ENCODE results near the gene XPC. TPM values are rescaled to one million over a fixed set of nuclear protein-coding genes. Genes with fewer than 3 reads are reported as not detected.

XPC gene
- total and polyA plus RNA-seq, 4 experiments from 2014 or later: 32.9 to 108 (median 81.0) TPM

DNA sequence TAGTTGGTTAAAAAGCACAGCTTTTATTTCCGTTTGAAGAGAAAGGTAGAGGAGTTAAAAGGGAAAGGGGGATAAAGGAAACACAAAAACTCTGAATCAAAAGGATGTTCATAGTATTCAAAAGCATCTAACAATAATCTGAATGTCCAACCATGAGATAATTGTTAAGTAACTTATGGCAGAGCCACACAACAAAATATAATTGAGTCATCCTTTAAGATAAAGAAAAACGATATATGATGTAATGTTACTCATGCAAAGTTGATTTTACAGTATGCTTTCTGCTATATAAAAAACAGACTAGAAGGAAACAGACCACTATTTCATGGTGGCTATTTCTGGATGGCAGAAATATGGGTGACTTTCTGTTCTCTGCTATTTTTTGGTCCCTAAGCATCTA, 3.9 kb downstream of the XPC start:
- Mint-ChIP-seq H3K27me3 (no peaks in the 10 kb centered on the region), H3K36me3 (peaks cover 37 to 58% of the 10 kb centered on the region in 2 donors)
- CTCF ChIA-PET (ENCODE audit: partially characterized antibody): interaction anchor here (0.8 to 2.9 kb wide), 5 partner anchors 21 to 278 kb away, joined by 3 to 21 read pairs (median 16); partner anchors contain the start of genes CHCHD4 and TMEM43

DNA sequence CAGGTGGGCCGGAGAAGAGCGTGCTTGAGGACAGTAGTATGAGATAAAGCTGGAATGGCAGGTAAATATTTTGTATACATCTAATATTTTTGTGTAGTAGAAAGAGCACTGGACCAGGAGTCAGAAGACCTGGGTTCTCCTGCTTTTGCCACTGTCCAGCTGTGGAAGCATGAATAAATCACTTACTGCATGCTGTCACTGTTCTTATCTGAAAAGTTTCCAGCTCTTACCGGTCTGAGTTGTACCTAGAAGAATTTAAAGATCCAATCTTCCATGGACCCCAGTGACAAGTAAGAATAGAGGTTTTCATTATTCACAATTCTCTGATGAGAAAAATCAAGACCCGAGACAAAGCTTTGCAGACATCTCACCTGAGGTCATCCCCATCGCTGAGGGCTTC, 5.9 kb downstream of the XPC start:
- POLR2A ChIA-PET (ENCODE audit: partially characterized antibody): interaction anchor here (1.6 to 9.8 kb wide), 3 partner anchors 22 to 49 kb away, joined by 4 to 270 read pairs (median 6); partner anchors contain the start of genes CHCHD4 and TMEM43
- Histone ChIP-seq H3K36me3 (ENCODE audit: insufficient read depth, low read length) (peaks cover 53% of the 10 kb centered on the region), H3K27ac (ENCODE audit: low read depth, low read length) (no peak overlapping the region), H3K4me1 (ENCODE audit: insufficient read depth, low read length) (peaks cover 51% of the 10 kb centered on the region), H3K9me3 (ENCODE audit: control insufficient read depth in 1 of 2, low read length in 2 of 2) (no peaks in the 10 kb centered on the region), H3K27me3 (ENCODE audit: insufficient read depth, low read length) (no peaks in the 10 kb centered on the region), H3K4me3 (ENCODE audit: low read length in 2 of 2) (no peak overlapping the region)
- no peak for DNase-seq
- peaks cover 0 to 3% (median 0%) of the 10 kb centered on the region in 8 donors for H3K9me3 Mint-ChIP-seq
- peak overlapping the region; percentile 11 to 77 (median 45) for H3K27ac Mint-ChIP-seq
- peaks cover 43 to 78% (median 65%) of the 10 kb centered on the region in 4 donors for H3K4me1 Mint-ChIP-seq
- intact Hi-C loops (cut with micrococcal nuclease): no loop called here
- peak overlapping the region in 4 of 8 donors; percentile 16 to 69 (median 49) for H3K4me3 Mint-ChIP-seq
- CTCF ChIA-PET (ENCODE audit: partially characterized antibody): interaction anchor here (0.8 to 1.7 kb wide), 4 partner anchors 20 to 275 kb away, joined by 3 to 6 read pairs (median 4); no protein-coding TSS in a partner anchor
- H3K27me3 Mint-ChIP-seq: no peaks in the 10 kb centered on the region
- peaks cover 56 to 66% of the 10 kb centered on the region in 2 donors for H3K36me3 Mint-ChIP-seq

More for the DNA sequence above, 3.9 kb downstream of the XPC start:
- Mint-ChIP-seq H3K9me3 (peaks cover 0 to 6% (median 0%) of the 10 kb centered on the region in 8 donors), H3K27ac (peak overlapping the region; percentile 58 to 93 (median 88)), H3K4me3 (peak overlapping the region in 7 of 8 donors; percentile 25 to 83 (median 48)), H3K4me1 (peaks cover 54 to 88% (median 76%) of the 10 kb centered on the region in 4 donors)
- peak overlapping the region; percentile 29 for H3K27ac ChIP-seq (ENCODE audit: low read depth, low read length)
- H3K27me3 ChIP-seq (ENCODE audit: insufficient read depth, low read length): no peaks in the 10 kb centered on the region
- no peaks in the 10 kb centered on the region for H3K9me3 ChIP-seq (ENCODE audit: control insufficient read depth in 1 of 2, low read length in 2 of 2)
- DNase-seq: no peak
- H3K36me3 ChIP-seq (ENCODE audit: insufficient read depth, low read length): peaks cover 33% of the 10 kb centered on the region
- peaks cover 63% of the 10 kb centered on the region for H3K4me1 ChIP-seq (ENCODE audit: insufficient read depth, low read length)
- intact Hi-C loops (cut with micrococcal nuclease): no loop called here
- H3K4me3 ChIP-seq (ENCODE audit: low read length in 2 of 2): no peak overlapping the region
- POLR2A ChIA-PET (ENCODE audit: partially characterized antibody): interaction anchor here (0.8 to 9.8 kb wide), 3 partner anchors 22 to 51 kb away, joined by 3 to 270 read pairs (median 220); partner anchors contain the start of genes CHCHD4 and TMEM43

DNA sequence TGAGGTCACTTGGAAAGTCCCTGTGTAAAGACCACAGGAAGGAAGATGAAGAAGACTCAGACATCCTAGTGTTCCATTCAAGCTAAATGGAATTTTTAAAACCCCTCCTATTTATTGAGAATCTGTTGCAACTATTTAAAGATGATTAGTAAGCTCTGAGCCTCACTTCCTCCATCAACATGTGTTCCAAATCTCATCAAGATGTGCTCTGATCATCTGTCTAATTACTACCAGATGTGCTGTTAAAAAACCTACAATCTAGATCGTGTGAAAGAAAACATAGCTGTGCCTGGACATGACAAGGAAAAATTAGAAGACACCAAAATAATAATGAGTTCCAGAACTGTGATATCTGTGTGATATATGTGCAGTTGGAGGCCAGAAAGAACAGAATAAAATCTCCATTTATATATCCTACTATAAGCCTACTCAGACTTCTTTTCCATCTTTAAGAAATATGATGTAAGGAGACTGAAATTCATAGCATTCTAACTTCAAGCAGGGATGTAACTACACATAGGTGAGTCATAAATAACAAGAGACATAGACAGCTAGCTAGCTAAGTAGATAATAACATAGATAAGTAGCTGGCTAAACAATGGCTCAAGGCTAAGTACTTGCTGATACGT, 7.8 kb downstream of the XPC start:
- Mint-ChIP-seq H3K27ac (peak overlapping the region in 3 of 7 donors; percentile 10 to 74 (median 29)), H3K27me3 (no peaks in the 10 kb centered on the region), H3K4me3 (peak overlapping the region in 1 of 8 donors; percentile 20), H3K9me3 (peaks cover 0 to 3% (median 0%) of the 10 kb centered on the region in 8 donors), H3K36me3 (peaks cover 75 to 83% of the 10 kb centered on the region in 2 donors), H3K4me1 (peaks cover 31 to 69% (median 57%) of the 10 kb centered on the region in 4 donors)
- intact Hi-C loops (cut with micrococcal nuclease): no loop called here
- DNase-seq: no peak
- Histone ChIP-seq H3K4me3 (ENCODE audit: low read length in 2 of 2) (no peak overlapping the region), H3K9me3 (ENCODE audit: control insufficient read depth in 1 of 2, low read length in 2 of 2) (no peaks in the 10 kb centered on the region), H3K4me1 (ENCODE audit: insufficient read depth, low read length) (peaks cover 32% of the 10 kb centered on the region), H3K27me3 (ENCODE audit: insufficient read depth, low read length) (no peaks in the 10 kb centered on the region), H3K36me3 (ENCODE audit: insufficient read depth, low read length) (peaks cover 69% of the 10 kb centered on the region), H3K27ac (ENCODE audit: low read depth, low read length) (no peak overlapping the region)
- POLR2A ChIA-PET (ENCODE audit: partially characterized antibody): interaction anchor here (1.3 to 9.8 kb wide), 3 partner anchors 26 to 47 kb away, joined by 4 to 270 read pairs (median 6); partner anchors contain the start of genes CHCHD4 and TMEM43
- CTCF ChIA-PET (ENCODE audit: partially characterized antibody): interaction anchor here (0.9 to 2.0 kb wide), 3 partner anchors 8 to 33 kb away, joined by 3 to 6 read pairs (median 3); no protein-coding TSS in a partner anchor

DNA sequence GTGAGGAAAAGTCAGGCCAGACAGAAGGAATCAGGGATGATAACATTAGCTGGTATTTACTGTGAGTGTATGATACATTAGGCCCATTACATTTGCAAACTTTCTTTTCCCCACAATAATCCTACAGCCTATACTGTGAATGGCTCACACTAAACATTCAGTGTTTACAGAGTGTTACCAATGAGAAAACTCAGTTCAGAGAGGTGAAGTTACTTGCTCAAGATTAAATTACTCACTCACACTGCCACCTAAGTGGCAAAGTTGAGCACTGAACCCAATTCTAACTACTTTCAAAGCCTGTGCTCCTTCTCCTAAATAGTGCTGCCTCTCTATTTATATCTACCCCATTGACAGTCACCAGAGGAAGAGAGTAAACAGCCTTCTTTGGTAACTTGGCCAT, 8.5 kb downstream of the XPC start:
- Mint-ChIP-seq H3K4me1 (peaks cover 23 to 61% (median 50%) of the 10 kb centered on the region in 4 donors), H3K27ac (peak overlapping the region in 1 of 7 donors; percentile 37), H3K36me3 (peaks cover 83 to 85% of the 10 kb centered on the region in 2 donors), H3K4me3 (no peak overlapping the region), H3K9me3 (no peaks in the 10 kb centered on the region), H3K27me3 (no peaks in the 10 kb centered on the region)
- Histone ChIP-seq H3K27me3 (ENCODE audit: insufficient read depth, low read length) (no peaks in the 10 kb centered on the region), H3K4me1 (ENCODE audit: insufficient read depth, low read length) (peaks cover 25% of the 10 kb centered on the region), H3K27ac (ENCODE audit: low read depth, low read length) (no peak overlapping the region), H3K36me3 (ENCODE audit: insufficient read depth, low read length) (peaks cover 77% of the 10 kb centered on the region), H3K4me3 (ENCODE audit: low read length in 2 of 2) (no peak overlapping the region), H3K9me3 (ENCODE audit: control insufficient read depth in 1 of 2, low read length in 2 of 2) (no peaks in the 10 kb centered on the region)
- intact Hi-C loops (cut with micrococcal nuclease): no loop called here
- no peak for DNase-seq
- ChIA-PET POLR2A (ENCODE audit: partially characterized antibody) (no interaction called here), CTCF (ENCODE audit: partially characterized antibody) (interaction anchor here (2.0 kb wide), 1 partner anchor 17 kb away, joined by 6 read pairs; no protein-coding TSS in a partner anchor)

DNA sequence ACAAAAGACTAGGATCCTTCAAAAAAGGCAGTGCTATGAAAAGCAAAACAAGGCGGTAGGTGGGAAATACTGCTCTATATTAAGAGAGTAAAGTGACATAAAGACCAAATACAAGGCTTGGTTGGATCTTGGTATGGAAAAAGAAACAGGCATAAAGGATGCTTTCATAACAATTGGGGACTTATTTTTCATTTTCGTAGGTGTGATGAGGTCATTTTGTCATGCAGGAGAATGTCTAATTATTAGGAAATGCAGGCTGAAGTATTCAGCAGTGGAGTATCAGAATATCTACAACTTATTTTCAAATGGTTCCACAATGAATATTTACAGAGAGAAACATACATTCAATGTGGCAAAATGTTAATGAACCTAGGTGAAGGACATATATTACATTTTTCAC, 9.0 kb downstream of the XPC start:
- H3K36me3 Mint-ChIP-seq: peaks cover 87 to 90% of the 10 kb centered on the region in 2 donors
- H3K36me3 ChIP-seq (ENCODE audit: insufficient read depth, low read length): peaks cover 82% of the 10 kb centered on the region
- H3K27ac ChIP-seq (ENCODE audit: low read depth, low read length): no peak overlapping the region
- no peak overlapping the region for H3K4me3 ChIP-seq (ENCODE audit: low read length in 2 of 2)
- peaks cover 21 to 56% (median 46%) of the 10 kb centered on the region in 4 donors for H3K4me1 Mint-ChIP-seq
- no peaks in the 10 kb centered on the region for H3K9me3 ChIP-seq (ENCODE audit: control insufficient read depth in 1 of 2, low read length in 2 of 2)
- ChIA-PET CTCF (ENCODE audit: partially characterized antibody) (interaction anchor here (2.0 kb wide), 1 partner anchor 16 kb away, joined by 6 read pairs; no protein-coding TSS in a partner anchor), POLR2A (ENCODE audit: partially characterized antibody) (interaction anchor here (3.1 kb wide), 1 partner anchor 9 kb away, joined by 19 read pairs; the partner anchor contains the start of genes LSM3 and XPC)
- no peak for DNase-seq
- H3K27ac Mint-ChIP-seq: peak overlapping the region in 1 of 7 donors; percentile 11
- no peaks in the 10 kb centered on the region for H3K27me3 Mint-ChIP-seq
- no peak overlapping the region for H3K4me3 Mint-ChIP-seq
- no peaks in the 10 kb centered on the region for H3K9me3 Mint-ChIP-seq
- intact Hi-C loops (cut with micrococcal nuclease): no loop called here
- H3K27me3 ChIP-seq (ENCODE audit: insufficient read depth, low read length): no peaks in the 10 kb centered on the region
- peaks cover 20% of the 10 kb centered on the region for H3K4me1 ChIP-seq (ENCODE audit: insufficient read depth, low read length)

DNA sequence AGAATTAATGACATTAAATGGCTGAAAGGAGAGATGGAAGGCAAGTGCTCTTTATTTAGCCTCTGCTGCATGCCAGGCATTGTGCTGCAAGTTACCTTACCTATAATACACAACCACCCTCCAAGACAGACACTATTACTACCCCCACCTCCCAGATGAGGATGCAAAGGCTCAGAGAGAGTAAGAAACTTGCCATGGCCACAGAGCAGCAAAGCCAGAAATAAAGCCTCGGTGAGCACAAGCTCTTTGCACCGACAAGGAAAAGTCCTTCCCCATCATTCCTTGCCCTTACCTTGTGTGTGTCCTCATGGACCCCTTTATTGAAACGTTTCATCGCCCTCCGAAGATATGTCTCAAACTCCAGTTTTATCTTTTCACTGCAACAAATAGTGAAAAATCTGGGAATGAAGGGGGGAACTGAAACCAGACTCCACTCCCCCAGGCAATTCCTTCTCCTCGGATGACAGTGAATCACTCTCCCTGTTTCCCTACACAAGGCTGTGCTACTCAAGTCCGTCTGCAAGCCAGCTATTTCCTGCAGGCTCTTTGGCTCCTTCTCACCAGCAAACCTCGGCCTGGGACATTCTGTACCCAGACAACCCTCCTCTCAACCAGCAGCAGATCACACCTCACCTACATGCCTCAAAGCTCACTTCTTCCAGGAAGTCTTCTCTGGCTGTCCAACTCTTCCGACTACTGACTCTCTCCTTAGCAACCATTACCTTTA, 11.4 kb downstream of the XPC start:
- no peaks in the 10 kb centered on the region for H3K9me3 ChIP-seq (ENCODE audit: control insufficient read depth in 1 of 2, low read length in 2 of 2)
- peaks cover 13 to 43% (median 34%) of the 10 kb centered on the region in 4 donors for H3K4me1 Mint-ChIP-seq
- no peaks in the 10 kb centered on the region for H3K4me1 ChIP-seq (ENCODE audit: insufficient read depth, low read length)
- no peaks in the 10 kb centered on the region for H3K27me3 ChIP-seq (ENCODE audit: insufficient read depth, low read length)
- peaks cover 0 to 8% (median 3%) of the 10 kb centered on the region in 8 donors for H3K9me3 Mint-ChIP-seq
- no peaks in the 10 kb centered on the region for H3K27me3 Mint-ChIP-seq
- no peak overlapping the region for H3K4me3 Mint-ChIP-seq
- ChIA-PET POLR2A (ENCODE audit: partially characterized antibody) (interaction anchor here (1.4 to 3.1 kb wide), 2 partner anchors 8 to 11 kb away, joined by 7 to 19 read pairs; partner anchors contain the start of genes LSM3 and XPC), CTCF (ENCODE audit: partially characterized antibody) (interaction anchor here (1.5 kb wide), 1 partner anchor 36 kb away, joined by 3 read pairs; no protein-coding TSS in a partner anchor)
- H3K27ac Mint-ChIP-seq: peak overlapping the region in 4 of 7 donors; percentile 13 to 77 (median 54)
- intact Hi-C loops (cut with micrococcal nuclease): no loop called here
- H3K36me3 ChIP-seq (ENCODE audit: insufficient read depth, low read length): peaks cover 97% of the 10 kb centered on the region
- no peak overlapping the region for H3K4me3 ChIP-seq (ENCODE audit: low read length in 2 of 2)
- peaks cover 98 to 100% of the 10 kb centered on the region in 2 donors for H3K36me3 Mint-ChIP-seq
- no peak for DNase-seq
- no peak overlapping the region for H3K27ac ChIP-seq (ENCODE audit: low read depth, low read length)

Data from CD4-positive, alpha-beta memory T cell (primary cell).